GM18867 (cell line): ENCODE data around the gene DYRK2.

Experiments used
- ATAC-seq: cut with Tn5 transposase; IDR thresholded peaks from one replicate; pipeline ENCODE4 v1.9.1; 2021; ENCODE audit warnings: mild to moderate bottlenecking, moderate library complexity; ENCODE audit not compliant: unreplicated experiment

DYRK2 gene

DNA sequence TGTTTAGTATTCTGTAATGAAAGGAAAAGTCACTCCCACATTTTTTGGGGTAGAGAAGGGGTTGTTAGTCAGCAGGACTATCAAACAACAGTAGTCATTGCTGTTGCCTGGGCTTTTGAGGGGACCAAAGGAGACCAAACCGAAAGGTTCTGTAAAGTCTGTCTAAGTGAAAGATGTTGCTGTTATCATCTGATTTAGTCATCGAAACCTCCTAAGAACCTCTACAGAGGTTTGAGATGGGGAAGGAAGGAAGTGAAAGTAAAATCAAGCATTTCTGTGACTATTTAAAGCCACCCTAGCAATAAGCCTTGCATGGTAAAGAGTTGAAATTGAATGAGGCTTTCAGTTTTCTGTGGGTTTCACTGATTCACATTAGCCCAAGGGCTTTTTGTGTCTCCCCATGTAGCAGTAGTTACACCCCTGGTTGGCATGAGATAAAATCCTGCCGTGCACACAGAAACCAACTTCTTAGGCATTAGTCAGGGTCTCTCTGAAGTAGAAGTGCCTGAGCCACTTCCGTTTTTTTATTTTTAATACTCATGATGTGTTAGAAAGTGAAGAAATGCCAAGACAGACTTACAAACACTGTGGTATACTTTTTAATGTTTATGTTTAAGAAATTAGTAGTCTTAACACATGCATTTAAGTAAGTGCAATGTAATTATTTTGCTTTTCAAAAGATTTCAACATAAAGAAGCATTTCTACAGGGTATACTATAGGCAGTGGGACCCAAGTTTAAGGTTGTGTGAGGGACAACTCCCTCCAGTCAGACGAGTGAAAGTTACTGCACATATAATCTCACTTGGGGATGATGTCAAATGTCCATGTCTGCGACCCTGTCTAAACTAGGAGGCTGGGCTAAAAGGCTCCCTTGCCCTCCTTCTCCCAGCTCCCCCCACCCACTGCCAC is 50.4 kb downstream of the DYRK2 start:
- peak; percentile 96 for ATAC-seq

GRCh38 chr12:67701121-67701520 is 52.6 kb downstream of the DYRK2 start:
- no peak for ATAC-seq

- no peak for ATAC-seq
Measured at GRCh38 chr12:67702136-67702535, 53.6 kb downstream of the DYRK2 start.

- no peak for ATAC-seq
Measured at GRCh38 chr12:67704071-67704470, 55.5 kb downstream of the DYRK2 start.

GRCh38 chr12:67705394-67706370 is 57.1 kb downstream of the DYRK2 start:
- ATAC-seq: no peak

- no peak for ATAC-seq
Measured at GRCh38 chr12:67709367-67709954, 60.9 kb downstream of the DYRK2 start.

DNA sequence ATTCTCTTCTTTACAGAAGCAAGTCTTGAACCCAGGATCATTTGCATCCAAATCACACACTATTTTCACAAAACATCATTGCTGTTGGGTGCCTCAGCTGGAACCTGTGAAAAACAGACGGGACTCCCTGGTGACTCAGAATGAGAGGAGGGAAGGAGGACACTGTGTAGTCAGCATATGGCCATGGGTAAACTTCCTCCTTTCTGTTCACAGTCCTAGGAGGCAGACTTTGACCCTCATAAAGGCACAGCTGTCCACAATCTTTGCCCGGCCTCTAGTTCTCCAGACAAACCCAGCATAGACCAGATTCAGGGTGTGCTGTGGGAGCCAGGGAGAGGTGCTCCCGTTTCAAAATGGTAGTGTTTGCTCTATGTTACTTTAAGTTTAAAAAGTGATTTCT is 62.0 kb downstream of the DYRK2 start:
- peak; percentile 97 for ATAC-seq

- no peak for ATAC-seq
Measured at GRCh38 chr12:67712011-67712410, 63.5 kb downstream of the DYRK2 start.

- no peak for ATAC-seq
Measured at GRCh38 chr12:67714648-67715047, 66.1 kb downstream of the DYRK2 start.
